HG03064 (cell line): Measurements from ENCODE around the gene ASMT.
"Not testable (repeated sequence)": the region's sequence is repeated elsewhere in the genome, so short reads cannot be mapped to it uniquely, and the experiment has no call there.

ENCODE experiments used
- ATAC-seq: cut with Tn5 transposase; IDR thresholded peaks from one replicate; pipeline ENCODE4 v1.9.1; 2021; ENCODE audit warnings: low read depth; ENCODE audit not compliant: unreplicated experiment

Gene ASMT, protein sequence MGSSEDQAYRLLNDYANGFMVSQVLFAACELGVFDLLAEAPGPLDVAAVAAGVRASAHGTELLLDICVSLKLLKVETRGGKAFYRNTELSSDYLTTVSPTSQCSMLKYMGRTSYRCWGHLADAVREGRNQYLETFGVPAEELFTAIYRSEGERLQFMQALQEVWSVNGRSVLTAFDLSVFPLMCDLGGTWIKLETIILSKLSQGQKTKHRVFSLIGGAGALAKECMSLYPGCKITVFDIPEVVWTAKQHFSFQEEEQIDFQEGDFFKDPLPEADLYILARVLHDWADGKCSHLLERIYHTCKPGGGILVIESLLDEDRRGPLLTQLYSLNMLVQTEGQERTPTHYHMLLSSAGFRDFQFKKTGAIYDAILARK

DNA sequence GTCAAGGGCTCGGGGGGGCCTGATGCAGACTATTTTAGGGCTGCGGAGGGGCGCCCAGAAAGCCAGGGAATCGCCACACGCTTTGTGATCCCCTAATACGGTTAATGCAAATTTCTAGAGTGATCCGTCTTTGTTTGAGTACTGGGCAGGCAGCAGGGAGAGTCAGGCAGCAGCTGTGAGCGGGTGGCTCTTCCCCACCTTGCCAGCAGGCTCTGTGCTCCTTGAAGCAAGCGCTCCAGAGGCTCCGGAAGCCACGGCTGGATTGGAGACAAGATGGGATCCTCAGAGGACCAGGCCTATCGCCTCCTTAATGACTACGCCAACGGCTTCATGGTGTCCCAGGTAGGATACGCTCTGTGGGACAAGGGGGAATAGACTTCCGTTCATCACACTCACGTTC, at the start of gene ASMT:
ASMT (plus strand) TSS at position 133 of the 400 bp plus-strand sequence; CDS start at position 274, 141 bp downstream.
- no peak for ATAC-seq

DNA sequence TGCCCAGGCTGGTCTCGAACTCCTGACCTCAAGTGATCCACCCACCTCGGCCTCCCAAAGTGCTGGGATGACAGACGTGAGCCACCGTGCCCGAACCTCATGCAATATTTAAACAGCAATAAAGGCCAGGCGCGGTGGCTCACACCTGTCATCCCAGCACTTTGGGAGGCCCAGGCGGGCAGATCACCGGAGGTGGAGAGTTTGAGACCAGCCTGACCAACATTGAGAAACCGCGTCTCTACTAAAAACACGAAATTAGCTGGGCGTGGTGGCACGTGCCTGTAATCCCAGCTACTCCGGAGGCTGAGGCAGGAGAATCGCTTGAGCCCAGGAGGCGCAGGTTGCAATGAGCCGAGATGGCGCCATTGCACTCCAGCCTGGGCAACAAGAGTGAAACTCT, 40.7 kb upstream of the ASMT start:
- not testable (repeated sequence) for ATAC-seq

DNA sequence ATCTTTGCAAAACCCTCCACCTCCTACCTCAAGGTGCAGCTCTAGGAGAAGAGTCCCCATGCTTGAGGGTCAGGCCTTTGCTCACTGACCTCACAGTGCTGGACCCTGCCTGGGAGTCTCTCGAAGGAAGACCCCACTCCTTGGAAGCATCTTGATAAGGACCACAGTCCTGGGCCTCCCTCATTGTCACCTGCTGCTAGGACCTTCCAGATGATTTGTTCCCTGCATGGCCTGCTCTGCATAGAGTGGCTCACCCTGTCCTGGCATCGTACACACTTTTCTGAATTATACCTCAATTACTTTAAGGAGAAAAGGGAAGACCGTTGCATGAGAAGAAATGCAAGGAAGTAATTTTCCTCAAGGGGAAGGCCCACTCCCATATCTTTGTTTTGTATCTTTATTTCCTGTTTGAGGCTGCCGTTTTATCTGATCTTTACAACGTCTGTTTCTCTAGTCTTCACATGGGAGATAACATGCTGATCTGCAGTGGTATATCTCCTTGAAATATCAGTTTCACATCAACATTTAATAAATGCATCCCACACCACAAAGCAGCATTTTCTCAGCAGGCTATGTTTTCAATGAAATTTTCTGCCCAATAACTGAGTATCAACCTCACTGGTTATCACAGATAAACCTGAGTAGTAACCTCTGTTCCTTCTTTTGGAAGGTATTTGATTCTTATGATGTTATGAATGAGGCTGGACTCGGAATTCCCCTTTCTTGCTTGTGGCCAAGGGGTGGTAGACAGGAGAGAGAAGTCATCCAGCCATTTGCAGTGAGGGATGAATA, 38.5 kb upstream of the ASMT start:
- ATAC-seq = no peak

DNA sequence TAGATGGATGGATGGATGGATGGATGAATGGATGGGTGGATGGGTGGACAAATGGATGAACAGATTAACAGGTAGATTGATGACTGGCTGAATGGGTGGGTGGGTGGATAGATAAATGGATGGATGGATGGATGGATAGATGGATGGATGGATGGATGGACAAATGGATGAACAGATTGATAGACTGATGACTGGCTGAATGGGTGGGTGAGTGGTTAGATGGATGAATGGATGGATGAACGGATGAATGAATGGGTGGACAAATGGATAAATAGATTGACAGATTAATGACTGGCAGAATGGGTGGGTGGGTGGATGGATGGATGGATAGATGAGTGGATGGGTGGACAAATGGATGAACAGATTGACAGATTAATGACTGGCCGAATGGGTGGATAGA, 37.0 kb upstream of the ASMT start:
- ATAC-seq = no peak

DNA sequence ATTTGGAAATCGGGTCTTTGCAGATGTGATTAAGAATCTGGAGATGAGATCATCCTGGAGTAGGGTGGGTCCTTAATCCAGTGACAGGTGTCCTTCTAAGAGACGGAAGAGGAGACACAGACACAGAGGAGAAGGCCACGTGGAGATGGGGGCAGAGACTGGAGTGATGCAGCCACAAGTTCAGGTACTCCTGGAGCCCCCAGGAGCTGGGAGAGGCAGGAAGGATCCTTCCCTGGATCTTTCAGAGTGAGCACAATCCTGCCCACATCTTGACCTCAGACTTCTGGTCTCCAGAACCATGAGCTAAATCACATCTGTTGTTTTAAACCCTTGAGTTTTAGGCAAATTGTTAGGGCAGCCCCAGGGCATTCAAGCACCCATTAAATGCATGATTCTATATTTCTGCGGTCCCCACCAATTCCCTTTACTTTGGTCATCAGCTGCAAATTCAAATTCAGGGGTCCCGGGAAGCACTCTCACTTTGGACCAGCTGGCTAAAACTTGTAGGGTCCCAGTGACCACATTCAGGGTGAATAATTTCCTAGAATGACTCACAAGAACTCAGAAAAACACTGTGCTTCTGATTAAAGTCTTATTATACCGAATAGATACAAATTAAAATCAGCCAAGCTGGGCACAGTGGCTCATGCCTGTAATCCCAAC, 36.2 kb upstream of the ASMT start:
- ATAC-seq = no peak

DNA sequence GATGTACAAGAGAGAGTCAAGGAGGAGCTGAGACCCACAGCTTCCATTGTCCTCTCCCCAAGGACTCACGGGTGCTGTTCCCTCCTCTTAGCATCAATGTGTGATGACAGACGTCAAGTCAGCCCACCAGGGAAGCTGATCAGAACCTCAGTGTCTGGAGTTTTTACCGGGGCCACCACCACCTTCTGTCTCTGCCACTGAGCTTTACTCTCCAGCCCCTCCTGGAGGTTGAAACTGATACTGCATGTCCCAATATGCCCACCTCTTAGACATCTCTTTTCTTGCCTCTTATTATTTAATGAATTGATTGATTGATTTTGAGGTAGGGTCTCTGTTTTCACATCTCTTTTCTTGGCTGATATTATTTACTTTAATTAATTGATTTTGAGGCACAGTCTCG, 33.7 kb upstream of the ASMT start:
- ATAC-seq = no peak

DNA sequence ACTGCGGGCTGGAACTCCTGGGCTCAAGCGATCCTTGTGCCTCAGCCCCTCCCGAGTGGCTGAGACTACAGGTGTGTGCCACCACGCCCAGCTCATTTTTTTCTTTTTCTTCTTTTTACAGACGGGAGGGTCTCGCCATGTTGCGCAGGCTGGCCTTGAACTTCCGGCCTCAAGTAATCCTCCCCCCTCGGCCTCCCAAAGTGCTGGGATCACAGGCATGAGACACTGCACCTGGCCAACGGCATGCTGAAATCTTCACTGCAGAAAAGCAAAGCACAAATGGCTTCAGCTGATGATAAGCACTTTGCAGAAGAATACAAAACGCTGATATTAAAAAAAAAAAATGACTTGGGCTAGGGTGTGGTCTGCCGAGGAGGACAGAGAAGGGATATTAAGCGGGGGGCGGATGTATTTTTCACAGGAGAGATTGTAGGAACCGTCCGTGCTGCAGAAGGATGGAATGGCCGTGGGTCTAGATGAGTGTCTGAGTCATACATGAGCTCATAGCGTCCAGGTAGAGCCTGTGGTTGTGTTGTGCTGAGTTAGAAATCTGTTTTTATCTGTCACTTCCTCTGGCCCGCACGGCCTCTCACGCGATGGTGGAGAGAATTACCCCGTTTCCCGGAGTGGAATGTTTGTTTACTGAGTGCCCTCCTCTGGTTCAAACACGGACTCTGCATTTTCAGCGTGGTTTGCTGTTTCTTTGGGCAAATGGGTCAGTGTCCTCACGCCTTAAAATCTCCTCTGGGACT, 32.0 kb upstream of the ASMT start:
- ATAC-seq = no peak

DNA sequence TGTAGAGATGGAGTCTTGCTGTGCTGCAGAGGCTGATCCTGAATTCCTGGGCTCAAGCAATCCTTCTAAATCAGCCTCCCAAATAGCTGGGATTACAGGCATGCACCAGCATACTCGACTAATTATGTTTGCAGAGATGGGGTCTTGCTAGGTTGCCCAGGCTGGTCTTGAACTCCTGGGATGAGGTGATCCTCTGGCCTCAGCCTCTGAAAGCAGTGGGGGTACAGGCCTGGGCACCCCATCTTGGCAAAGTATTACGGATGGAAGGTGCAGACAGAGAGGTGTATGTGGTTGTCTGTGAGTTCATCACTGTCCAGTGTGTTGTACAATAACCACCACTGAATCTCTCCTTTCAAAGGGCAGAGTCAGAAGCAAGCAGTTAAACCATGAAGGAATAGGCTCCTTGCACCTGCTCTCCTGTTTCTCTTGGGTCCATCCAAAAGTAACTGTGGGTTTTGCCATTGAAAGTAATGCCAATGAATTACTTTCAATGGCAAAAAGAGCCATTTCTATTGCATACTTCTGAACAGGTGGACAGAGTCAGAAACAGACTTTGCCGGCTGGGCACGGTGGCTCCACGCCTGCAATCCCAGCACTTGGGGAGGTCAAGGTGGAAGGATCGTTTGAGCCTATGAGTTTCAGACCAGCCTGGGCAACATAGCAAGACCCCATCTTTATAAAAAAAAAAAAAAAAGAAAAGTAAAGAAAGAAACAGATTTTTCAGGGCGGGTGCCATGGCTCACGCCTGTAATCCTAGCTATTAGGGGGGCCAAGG, 30.4 kb upstream of the ASMT start:
- no peak for ATAC-seq

DNA sequence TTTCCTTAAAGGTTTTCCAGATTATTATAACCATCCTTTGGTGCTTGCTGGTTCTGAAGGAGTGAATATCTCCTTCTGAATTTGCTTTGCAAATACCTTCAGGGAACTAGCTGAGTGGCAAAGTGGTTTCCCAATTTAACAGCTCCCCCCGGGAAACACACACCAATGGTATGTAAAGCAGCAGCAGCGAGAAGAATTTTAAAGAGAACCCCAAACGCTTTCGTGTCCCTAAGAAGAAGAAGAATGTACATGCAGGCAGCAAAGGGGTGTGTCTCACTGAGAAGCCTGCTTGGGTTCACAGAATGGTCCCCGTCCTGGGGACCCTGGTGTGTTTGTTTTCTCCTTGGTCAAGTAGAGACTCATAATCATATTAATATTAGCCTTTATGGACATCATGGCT, 27.7 kb upstream of the ASMT start:
- ATAC-seq = no peak

DNA sequence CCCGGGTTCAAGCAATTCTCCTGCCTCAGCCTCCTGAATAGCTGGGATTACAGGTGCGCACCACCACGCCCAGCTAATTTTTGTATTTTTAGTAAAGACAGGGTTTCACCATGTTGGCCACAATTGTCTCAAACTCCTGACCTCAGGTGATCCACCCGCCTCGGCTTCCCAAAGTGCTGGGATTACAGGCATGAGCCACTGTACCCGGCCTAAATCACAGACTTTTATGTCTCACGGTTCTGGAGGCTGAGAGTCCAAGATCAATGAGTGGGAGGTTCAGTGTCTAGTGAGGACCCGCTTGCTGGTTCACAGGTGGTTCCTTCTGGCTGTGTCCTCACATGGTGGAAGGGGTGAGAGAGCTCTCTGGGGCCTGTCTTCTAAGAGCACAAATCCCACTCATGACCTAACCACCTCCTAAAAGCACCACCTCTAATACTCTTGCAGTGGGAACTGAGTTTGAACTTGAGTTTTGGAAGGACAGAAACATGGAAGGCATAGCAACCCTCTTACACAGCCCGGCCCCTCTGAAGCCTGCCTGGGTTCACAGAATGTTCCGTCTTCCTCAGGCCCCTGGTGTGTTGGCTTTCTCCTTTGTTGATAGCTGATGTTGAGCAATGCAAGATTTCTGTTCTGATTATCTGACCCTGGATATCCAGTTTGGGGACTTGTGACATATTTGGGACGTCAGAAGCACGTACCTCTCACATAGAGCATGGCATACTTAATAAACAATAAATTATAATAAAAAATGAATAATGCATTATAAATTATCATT, 25.3 kb upstream of the ASMT start:
- no peak for ATAC-seq

DNA sequence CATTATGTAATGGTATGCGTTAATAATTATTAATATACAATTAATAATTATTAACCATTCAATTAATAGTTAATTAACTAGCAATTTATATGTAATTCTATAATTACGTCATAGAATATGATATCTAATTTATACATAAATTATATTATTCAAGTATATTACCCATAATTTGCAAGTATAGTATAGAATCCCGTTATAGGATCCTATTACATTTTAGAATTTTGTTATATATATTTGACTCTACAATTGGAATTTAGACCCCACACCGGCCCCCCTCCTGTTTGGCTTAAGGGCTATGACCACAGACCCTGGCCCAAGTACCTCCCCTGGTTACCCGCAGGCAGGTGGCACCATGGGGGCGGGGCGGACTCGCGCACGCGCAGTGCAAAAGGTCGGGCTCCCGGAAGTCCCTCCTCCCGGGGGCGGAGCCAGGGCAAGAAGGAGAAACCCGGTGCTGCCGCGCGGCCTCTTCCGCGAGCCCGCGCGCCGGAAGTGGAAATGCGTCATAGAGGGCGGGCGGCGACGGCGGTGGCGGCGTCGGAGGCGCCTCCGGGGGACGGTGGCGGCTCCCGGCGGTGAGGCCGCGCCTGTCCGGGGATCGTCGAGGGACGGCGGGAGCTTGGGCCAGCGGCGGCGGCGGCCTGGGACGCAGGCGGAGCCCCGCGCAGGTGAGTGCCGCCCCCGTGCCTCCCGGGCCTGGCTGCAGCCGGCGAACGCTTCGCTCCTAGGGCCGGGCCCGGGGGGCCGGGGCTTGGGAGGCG, 23.6 kb upstream of the ASMT start, which contains the start of gene AKAP17A:
AKAP17A (plus strand) TSS at position 503 of the 761 bp plus-strand sequence. CDS start 1,859 bp downstream, outside the sequence.
- peak; percentile 82 for ATAC-seq

DNA sequence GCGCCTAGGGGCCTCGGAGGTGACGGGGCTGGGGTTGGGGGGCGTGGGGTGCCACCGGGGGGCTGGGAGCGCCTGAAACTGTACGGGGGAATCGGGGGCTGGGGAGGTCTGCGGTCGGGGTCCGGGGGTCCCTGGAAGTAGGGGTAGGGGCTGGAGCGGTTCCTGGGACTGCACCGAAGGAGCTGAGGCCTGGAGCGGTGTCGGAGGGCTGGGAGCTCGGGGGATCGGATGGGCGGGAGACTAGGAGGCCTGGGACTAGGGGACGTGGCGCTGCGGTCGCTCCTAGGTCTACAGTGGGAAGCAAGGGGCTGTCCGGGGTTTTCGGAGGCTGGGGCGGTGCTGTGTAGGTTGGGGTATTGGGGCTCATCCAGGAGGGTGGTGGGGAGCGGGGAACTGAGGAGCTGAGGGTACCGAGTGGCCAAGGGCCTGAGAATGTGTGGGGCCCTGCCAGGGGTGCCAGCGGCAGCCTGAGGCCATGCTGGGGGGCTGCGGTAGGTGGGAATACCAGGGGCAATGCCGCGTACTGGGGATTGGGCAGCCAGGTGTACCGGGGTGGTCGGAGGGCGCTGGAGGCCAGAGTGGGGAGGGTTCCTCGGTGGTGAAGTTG, 22.9 kb upstream of the ASMT start:
- ATAC-seq = no peak

DNA sequence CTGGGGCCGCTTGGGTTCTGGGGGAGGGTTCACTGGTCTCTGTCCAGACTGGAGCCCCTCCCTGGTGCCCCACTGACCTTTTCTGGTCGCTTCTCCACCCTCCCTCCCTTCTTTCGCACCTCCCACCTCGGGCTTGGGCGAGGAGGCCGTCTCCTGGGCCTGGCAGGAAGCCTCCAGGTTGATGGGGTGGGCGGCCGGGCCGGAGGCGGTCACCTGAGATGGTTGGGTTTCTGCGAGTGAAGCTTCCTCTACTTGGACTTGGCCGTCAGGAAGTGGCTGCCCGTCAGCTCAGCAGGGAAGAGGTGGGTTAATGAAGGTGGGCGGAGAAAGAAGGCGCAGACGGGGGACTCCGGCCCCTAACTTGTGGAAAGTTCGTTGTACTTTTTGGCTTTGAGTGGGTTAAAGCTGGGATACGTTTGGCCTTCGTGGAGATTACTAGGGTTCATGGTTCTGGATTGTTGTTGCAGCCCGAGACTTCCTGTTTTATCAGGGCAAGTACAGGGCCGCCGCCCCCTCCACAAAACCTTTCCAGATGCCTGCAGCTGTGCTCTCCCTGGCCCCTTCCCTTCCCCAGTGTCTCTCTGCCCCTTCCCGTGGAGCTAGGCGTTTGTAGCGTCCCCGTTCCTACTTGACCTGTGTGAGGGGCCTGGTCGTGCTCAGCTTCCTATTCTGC, 22.3 kb upstream of the ASMT start:
- peak; percentile 51 for ATAC-seq

DNA sequence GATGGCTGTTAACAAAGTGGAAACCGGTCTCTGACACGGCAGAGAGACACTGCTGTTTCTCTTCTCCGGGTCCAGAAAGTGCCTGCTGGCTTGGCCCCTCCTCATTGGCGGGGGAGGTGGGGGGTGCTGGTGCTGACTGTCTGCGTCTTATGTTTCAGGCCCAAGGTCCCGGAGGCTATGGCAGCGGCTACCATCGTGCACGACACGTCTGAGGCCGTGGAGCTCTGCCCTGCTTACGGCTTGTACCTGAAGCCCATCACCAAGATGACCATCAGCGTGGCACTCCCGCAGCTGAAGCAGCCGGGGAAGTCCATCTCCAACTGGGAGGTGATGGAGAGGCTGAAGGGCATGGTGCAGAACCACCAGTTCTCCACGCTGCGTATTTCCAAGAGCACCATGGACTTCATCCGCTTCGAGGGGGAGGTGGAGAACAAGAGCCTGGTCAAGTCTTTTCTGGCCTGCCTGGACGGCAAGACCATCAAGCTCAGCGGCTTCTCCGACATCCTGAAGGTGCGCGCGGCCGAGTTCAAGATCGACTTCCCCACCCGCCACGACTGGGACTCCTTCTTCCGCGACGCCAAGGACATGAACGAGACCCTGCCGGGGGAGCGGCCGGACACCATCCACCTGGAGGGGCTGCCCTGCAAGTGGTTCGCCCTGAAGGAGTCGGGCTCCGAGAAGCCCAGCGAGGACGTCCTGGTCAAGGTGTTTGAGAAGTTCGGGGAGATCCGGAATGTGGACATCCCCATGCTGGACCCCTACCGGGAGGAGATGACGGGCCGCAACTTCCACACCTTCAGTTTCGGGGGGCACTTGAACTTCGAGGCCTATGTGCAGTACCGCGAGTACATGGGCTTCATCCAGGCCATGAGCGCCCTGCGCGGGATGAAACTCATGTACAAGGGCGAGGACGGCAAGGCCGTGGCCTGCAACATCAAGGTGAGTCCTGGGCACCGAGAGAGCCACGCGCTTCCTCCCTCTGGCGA, 21.3 kb upstream of the ASMT start:
- no peak for ATAC-seq

DNA sequence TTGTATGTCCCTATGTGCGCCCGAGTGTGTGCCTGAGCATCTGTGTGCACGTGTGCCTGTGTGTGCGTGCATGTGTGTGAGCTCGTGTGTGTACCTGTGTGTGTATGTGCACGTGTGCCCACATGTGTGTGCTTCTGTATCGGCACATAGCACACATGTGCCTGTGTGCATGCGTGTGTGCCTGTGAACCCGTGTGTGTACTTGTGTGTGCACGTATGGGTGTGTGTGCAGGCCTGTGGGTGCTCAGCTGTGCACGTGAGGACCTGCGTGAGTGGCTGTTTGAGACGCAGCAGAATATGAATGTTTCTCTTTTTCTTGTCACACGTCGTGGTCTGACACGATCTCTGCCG, 19.2 kb upstream of the ASMT start:
- ATAC-seq = no peak

DNA sequence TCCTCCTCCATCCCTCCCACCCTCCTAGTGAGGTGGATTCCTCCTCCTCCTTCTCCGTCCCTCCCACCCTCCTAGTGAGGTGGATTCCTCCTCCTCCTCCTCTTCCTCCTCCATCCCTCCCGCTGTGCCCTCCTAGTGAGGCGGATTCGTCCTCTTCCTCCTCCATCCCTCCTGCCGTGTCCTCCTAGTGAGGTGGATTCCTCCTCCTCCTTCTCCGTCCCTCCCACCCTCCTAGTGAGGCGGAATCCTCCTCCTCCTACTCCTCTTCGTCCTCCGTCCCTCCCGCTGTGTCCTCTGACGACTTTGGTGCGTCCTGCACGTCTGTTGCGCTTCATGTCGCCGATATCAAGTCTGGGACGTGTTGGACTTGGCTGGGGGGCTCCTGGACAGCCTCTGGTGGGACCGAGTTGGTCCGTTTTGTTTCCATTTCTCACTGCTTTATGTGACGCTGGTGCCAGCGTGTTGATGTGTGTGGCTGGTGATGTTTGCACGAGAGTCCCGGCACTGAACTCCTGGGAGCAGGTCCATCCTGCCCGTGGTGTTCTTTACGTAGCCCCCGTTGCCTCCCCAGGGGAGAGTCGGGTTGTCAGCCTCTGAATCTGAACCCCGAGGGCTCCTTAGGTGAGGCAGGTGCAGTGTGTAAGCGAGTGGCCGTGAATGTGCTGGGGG, 18.0 kb upstream of the ASMT start:
- no peak for ATAC-seq
